ENCODE measurements around the gene SPARCL1.
"Not testable (repeated sequence)": the region's sequence is repeated elsewhere in the genome, so short reads cannot be mapped to it uniquely, and the experiment has no call there.

SPARCL1 gene

DNA sequence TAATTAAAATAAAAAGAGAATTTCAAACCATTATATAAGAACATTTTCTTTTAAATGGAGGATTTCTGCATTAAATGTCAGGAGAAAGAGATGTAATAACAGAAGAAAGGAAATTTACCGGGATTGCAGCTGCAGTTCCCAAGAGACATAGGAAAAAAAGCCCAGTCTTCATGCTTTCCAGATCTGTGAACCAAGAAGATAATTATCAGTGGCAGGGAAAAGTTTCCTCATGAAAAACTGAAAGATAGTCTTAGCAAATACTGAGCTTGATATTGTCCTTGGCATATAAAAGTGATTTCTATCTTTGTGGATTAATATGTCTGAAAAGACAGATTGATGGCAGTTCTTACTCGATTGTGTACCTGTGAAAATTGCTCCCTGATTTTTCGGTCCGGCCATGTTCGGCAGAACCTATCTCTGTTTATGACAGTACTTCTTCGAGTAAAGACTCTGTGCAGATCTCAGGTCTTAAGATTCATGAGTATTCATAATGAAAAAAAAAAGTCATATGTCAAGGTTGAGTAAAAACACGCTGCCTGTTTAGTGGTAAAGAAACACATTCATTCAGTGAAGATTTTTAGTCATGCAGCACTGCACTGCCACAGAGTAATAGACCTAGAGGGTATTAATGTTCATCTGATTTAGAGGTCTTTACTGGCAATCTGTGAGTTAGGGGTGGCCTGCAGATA, 29.6 kb downstream of the SPARCL1 start:
- DNase-seq: peak; percentile 83

DNA sequence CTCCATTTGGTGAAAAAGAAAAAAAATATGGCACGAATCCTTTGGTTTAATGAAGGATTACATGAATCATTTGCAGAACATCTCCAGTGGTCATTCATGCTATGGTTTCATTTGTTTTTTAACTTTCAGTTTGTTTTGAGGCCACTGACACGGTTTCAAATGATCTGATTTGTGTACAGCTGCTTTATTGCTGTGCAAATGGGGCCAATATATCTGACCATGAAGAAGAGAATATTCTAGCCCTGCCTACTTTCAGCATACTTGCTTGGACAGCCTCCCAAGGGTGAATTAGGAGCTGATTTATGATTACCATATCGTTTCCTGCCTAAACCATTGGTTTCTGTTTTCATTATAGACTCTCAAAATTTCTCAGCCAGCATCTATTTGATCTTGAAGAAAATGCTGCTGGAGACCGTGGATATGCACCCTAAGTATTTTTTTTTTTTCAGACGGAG, 30.7 kb downstream of the SPARCL1 start:
- peak; percentile 72 for DNase-seq

DNA sequence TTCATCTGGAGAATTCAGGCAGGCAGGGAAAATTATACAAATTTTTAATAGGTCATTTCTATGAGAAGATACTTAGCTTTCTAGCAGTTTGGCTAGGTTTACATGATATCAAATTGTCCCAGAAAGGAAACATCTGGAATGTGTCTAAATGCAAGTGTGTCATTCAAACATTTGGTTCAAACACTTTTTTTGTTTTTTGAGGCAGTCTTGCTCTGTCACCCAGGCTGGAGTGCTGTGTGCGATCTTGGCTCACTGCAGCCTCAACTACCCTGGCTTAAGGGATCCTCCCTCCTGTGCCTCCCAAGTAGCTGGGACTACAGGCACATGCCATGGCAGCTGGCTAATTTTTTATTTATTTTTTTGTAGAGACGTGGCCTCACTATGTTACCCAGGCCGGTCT, 31.6 kb downstream of the SPARCL1 start:
- no peak for DNase-seq

DNA sequence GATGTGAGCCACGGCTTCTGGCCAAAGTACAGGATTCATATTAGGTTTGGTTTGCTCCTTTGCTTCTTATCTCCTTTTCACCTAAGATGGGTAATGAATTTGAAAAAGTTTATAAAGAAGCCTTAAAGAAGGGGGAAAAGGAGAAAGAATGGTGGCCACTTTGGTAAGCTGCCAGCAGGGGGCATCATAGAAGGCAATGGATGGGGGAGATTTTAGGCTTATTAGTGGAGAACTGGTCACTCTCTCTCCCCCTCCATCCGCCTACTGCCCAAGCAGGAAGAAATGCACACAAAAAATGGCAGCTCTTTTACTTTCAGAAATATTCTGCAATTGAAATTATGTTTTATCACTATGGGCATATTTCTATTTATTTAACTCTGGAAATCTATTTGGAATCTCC, 32.0 kb downstream of the SPARCL1 start:
- peak; percentile 20 for DNase-seq

DNA sequence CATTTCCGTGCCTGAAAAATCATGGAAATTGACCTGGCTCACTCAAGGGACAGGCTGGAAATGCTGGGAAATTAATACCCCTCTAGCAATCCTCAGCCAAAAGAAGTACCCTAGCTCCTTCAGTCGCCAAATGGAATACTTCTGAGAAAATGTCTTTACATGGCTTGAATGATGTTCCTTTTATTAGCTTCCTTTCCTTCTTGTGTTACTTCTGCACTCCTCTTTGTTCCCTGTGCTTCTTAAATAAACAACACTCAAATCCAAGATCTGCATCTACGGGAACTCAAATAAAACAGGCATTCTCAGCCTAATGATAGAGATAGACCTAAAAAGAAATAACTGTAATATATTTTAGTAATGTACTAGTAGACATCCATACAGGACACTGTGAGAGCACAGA, 36.1 kb downstream of the SPARCL1 start:
- no peak for DNase-seq

DNA sequence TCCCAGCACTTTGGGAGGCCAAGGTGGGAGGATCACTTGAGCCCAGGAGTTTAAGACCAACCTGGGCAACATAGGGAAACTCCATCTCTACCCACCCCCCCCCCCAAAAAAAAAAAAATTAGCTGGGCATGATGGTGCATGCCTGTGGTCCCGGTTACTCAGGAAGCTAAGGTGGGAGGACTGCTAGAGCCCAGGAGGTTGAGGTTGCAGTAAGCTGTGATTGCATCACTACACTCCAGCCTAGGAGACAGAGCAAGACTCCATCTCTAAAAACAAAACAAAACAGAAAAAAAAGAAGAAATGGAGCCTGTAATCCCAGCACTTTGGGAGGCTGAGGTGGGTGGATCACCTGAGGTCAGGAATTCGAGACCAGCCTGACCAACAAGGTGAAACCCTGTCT, 37.3 kb downstream of the SPARCL1 start:
- not testable (repeated sequence) for DNase-seq

DNA sequence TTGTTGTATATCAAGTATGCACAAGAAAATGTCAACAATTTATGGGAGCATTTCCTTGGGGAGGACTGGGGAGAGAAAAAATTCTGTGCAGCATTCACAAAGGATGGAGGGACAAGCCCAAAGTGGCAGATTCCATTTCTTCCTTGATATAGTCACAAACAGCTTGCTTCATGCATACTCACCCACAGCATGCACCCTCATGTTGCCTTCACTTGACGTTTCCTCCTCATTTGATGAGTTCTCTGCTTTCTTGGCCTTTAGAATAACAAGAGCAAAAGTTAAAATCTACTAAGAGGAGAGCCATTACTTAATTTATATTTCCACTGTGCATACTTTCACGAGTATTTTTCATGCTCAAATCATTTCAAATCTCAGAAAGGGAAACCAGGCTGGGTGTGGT, 37.7 kb downstream of the SPARCL1 start:
- no peak for DNase-seq

DNA sequence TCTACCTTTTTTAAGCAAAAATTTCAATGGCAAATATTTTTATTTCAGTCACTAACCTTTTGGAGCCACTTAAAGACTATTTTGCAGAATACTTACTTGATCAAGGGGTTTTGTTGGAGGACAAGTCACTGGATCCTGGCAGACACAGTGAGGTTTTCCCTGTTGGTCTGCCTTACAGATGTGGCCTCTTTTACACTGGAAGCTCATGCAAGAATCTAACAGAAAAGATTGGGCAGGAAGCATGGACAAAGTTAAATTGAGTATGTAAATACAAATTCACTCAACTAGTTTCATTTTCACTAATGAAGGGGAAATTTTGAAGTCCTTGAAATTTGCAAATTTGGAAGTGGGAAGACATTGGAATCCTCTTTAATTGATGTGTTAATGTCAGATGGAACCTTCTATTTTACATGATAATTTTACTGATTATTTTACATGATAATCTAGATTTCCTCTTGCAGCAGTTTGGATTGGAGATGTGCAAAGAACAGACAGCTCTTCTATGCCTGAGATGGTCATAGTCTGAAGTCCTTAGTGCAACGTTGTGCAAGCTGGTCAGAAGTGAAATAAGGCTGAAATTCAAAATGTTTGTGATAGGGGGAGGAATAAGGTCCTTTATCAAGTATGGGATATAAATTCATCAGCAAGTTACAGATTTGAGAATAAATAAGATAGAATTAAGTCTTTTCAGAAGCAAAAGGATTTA, 38.4 kb downstream of the SPARCL1 start:
- DNase-seq: no peak

DNA sequence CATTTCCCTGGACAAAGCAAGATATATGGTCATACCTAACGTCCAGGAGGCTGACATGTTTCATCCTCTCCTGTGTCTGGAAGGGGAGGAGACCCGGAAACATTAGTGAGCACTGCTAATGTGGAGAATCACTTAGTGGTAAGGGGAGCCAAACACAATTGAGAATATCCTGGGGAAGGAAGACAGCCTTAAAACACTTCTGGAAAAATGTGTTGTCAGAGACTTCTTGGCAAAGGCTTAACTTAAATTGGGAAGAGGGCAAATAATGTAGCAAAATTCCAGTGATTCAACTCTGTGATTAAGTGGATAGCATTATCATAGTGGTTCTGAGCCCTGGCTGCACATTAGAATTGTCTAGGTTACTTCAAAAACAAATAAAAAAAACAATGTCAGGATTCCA, 39.5 kb downstream of the SPARCL1 start:
- no peak for DNase-seq

DNA sequence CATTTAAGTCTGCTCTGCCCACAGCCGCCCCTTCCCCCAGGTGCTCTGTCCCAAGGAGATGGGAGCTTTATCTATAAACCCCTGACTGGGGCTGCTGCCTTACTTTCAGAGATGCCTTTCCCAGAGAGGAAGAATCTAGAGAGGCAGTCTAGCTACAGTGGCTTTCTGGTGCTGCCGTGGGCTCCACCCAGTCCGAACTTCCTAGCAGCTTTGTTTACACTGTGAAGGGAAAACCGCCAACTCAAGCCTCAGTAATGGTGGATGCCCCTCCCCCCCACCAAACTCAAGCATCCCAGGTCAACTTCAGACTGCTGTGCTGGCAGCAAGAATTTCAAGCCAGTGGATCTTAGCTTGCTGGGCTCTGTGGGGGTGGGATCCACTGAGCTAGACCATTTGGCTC, 40.5 kb downstream of the SPARCL1 start:
- not testable (repeated sequence) for DNase-seq

DNA sequence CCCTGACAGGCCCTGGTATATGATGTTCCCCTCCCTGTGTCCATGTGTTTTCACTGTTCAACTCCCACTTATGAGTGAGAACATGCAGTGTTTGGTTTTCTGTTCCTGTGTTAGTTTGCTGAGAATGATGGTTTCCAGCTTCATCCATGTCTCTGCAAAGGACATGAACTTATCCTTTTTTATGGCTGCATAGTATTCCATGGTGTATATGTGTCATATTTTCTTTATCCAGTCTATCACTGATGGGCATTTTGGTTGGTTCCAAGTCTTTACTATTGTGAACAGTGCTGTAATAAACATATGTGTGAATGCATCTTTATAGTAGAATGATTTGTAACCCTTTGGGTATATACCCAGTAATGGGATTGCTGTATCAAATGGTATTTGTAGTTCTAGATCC, 45.9 kb downstream of the SPARCL1 start:
- DNase-seq: not testable (repeated sequence)

DNA sequence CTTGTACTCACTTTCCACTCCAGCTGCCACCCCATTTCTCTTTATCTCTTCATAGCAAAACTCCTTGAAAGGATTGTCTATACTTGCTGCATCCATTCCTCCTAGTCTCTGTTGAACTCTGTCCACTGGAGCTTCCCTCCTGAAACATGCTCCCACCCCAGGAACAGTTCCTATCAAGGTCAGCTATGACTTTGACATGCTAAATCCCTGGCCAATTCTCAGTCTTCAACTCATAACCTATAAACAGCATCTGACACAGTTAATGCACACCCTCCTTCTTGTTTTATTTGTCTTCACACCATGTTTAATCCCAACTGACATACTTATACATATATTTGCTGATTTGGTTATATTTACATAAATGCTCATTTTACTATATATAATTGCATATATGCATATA, 47.8 kb downstream of the SPARCL1 start:
- DNase-seq: no peak

DNA sequence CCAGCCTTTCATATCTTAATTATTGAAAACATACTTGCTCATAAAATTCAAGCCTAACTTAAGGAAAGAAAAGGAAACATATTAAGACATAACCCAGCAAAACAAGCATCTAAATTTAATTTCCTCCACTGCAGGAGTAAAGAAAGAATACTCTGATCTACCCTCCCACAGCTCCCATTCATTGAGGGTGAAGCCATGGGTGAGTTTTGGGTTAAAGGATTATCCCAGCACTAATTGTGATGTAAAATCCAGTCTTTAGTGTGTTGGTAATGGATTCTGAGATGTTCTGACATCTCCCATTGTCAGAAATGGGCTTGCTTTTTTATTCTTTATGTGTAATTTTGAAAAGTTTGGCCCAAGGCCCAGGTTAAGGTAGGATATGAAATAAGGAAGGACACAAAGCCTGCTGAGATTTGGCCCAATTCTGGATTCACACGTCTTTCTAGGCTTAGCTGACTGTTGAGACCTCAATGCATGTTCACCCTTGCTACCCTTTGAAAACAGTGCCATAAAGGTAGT, 50.4 kb downstream of the SPARCL1 start:
- no peak for DNase-seq

DNA sequence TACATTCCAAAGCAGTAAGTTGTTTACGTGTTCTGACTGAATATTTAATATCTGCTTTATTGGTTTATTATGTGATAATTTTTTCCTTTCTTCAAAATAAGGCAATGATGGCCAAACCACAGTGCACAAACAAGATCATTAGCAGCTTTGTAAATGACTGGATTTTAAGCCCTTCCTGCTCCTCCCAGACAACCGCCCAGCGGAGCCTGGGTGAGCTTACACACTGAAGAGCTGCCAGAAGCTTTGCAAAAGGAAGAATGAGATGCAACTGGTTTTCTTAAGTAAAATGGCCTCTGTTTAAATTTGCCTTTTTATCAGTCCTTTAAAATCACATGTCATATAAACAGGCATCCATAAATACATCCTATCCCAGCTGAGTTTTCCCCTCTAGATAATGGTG, 52.2 kb downstream of the SPARCL1 start:
- DNase-seq: no peak

DNA sequence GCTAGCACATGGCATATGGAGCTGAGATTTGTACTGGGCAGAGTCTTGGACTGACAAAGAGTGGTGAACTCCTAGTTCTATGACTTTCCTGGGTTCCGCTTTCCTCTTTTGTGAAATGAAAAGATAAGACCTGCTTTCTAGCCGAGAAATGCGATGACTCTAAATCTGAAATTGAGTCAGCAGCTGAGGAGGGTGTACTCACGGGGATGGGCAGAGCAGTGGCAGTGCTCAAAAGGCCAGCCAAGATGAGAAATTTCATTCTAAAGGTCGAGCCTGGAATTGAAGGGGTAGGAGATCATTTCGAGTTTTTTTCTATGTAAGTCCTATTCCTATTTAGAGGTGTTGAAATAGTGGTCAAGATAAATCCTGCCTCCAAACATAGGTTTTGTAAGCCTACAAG, 59.8 kb downstream of the SPARCL1 start:
- DNase-seq: peak; percentile 63

DNA sequence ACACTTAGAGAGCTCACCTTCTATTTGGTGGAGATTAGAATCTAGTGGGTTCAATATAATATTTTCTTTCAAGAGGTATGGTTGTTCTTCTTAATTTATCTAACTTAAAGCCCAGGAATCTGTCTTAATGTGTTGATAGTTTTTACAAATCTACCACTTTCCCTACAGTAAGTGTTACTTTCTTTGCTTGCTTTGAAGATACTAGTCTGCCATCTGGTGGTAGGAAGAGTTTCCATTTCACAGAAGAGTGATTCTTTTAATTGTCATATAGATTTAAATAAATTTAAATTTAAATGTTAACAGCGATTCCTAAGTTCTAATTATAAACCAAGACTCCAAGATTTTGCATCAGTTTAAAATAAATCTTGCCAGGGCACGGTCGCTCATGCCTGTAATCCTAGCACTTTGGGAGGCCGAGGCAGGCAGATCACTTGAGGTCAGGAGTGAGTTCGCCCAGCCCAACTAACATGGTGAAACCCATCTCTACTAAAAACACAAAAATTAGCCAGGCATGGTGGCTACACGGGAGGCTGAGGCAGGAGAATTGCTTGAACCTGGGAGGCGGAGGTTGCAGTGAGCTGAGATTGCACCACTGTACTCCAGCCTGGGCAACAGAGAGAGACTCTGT, 63.3 kb downstream of the SPARCL1 start:
- peak; percentile 51 for DNase-seq

DNA sequence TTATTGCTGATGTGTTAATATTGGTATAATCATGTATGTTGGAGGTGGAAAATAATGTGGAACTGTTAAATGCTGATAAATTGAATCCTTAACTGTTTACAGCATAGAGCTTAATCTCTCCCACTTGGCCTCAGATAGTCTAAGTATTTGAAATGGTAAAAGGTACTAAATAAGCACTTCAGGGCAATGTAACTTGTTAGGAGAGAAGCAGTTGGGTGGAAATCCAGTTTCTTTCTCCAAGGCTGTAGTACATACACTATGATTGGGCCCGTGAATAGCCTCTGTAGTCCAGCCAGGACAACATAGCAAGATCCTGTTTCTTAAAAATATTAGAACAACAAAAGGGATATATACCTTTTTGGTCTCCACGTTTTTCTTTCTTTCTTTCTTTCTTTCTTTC, 67.1 kb downstream of the SPARCL1 start:
- no peak for DNase-seq

DNA sequence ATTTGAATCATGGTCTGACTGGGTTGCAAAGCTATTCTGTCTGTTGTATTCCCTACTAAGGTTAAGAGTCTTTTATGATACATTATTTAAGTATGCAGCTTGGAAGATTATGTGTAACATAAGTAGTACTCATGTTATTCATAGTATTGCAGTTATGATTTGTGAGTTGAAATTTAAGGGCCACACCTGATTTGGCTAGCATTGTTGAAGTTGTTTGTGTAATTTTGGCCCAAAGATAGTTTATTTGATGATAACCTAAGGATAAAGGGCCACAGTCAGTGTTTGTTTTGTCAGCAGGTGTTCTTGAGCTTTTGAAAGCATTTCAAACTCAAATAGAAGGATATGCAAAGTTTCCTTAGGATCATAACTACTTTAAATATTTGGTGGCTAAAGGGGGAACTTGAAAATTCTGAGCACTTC, 67.9 kb downstream of the SPARCL1 start:
- DNase-seq: no peak

DNA sequence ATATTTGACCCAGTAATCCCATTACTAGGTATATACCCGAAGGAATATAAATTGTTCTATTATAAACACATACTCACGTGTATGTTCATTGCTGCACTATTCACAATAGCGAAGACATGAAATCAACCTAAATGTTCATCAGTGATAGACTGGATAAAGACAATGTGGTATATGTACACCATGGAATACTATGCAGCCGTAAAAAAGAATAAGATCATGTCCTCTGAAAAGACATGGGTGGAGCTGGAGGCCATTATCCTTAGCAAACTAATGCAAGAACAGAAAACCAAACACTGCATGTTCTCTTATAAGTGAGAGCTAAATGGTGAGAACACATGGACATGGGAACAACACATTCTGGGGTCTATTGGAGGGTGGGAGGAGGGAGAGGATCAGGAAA, 70.3 kb downstream of the SPARCL1 start:
- DNase-seq: no peak

DNA sequence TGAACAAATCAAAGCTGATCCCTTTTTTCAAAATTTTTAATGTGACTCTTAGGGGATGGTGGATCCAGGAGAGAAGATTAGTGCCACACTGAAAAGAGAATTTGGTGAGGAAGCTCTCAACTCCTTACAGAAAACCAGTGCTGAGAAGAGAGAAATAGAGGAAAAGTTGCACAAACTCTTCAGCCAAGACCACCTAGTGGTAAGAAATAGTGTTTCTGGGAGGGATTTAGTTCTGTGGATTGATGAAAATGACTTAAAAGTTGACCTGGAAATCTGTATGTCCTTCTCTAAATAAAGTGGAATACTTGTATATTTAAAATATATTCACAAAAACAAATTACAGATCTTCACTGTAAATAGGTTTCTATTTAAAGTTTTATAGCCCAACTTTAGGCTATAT, 77.6 kb downstream of the SPARCL1 start:
- DNase-seq: no peak

DNA sequence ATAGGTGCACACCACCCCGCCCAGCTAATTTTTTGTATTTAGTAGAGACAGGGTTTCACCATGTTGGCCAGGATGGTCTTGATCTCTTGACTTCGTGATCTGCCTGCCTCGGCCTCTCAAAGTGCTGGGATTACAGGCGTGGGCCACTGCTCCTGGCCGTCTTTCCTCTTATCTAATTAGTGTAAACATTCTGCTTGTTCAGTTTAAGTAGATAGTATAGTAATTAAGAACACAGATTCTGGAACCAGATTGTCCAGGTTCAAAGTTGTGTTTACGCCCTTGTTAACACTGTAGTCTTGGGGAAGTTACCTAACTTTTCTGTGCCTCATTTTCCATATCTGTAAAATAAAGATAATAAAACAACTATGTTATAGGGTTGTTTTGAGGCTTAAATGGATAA, 82.8 kb downstream of the SPARCL1 start:
- not testable (repeated sequence) for DNase-seq

DNA sequence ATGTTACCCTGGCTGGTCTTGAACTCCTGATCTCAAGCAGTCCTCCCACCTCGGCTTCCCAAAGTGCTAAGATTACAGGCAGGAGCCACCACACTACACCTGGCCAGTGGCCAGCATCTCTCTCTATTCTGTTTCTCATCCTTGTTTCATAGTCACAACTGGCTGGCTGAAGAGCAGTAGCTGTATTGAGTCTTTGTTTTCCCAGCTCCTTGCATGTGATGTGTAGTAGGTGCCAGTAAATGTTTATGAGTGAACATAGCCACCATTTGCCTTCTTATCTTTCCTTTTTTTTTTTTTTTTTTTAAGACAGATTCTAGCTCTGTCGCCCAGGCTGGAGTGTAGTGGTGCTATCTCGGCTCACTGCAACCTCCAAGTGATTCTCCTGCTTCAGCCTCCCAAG, 83.2 kb downstream of the SPARCL1 start:
- DNase-seq: no peak

DNA sequence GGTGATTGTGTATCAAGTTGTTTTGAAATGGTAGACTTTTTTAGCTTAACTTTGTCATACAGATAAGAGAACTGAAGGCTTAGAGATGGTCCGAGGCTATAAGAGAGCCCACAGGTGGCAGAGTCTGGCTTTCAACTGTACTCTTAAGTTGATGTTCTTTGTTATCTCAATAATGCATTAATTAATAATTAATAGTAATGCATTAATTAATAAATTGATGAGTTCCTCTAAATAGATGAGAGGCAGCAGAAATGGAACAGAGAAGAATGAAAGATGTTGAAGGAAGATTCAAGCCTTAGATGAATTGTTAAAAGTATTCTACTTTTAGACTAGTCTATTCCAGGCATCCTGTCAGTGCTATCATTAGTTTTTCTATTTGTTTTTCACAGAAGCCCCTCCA, 84.4 kb downstream of the SPARCL1 start:
- DNase-seq: no peak

DNA sequence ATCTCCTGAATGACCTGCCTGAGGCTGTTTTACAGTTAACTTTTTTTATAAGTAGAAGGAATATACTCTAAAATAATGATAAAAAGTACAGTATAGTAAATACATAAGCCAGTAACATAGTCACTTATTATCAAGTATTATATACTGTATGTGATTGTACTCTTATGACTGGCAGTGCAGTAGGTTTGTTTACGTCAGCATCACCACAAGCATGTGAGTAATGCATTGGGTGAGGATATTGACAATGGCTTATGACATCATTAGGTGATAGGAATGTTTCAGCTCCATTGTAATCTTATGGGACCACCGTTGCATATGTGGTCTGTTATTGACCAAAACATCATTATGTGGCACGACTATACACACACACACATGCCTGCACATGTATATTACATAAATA, 86.3 kb downstream of the SPARCL1 start:
- no peak for DNase-seq
